ENCODE results near the gene MAP7. TPM values are rescaled to one million over a fixed set of nuclear protein-coding genes. Genes with fewer than 3 reads are reported as not detected.

Gene MAP7
- total RNA-seq, 1 donor from 2014 or later: 0.51 TPM

DNA sequence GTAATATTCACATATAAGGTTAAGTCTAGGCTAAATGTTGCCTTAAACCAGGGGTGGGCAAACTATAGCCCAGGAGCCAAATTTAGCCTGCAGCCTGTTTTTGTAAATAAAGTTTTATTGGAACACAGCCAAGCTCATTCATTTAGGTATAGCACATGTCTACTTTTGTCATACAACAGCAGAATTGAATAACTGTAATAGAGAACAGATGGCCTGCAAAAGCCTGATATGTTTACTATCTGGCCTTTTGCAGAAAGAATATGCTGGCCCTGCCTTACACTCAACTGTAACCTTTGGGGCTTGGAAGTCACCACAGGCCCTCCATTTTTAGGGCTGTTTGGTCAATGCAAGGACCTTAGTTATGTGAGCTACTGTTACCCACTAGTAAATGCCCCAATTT lies 242.9 kb downstream of the MAP7 start:
- DNase-seq (ENCODE audit: low read depth in 2 of 2): no peak

DNA sequence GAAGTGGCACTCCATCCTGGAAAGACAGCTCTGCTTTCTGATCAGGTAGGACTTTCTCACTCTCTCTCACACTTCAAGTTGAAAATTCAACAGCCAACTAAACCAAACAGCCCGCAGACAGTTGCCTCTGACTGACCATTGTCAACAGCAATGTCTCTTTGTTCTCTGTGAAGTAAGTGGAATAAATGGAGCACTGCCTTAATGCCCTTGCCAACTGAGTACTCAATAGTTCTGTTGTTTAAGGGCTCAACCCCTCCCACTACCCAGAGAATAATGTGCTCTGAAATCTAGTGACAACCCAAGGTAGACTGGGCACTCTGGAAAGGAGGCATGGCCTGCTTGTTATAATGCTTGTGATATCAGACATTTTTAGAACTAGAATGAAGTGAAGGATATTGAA lies 243.8 kb downstream of the MAP7 start:
- no peak for DNase-seq (ENCODE audit: low read depth in 2 of 2)

DNA sequence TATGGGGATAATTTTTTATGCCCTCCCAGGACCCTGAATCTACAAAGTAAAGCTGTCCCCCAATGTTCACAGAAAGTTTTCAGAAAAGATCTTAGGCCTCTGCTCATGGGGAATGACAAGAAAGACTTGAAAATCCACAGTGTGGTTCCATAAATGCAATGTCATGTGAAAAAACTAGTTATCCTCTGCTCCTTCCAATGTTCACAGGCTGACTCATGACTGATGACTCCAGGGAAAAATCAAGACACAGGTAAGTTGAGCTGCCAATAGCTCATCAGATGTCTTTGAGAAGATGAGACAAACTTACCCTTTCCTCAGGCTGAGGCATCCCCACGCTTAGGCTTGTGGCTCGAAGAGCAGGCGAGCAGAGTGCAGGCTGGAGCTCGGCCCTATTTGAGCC lies 245.8 kb downstream of the MAP7 start:
- DNase-seq (ENCODE audit: low read depth in 2 of 2): no peak

DNA sequence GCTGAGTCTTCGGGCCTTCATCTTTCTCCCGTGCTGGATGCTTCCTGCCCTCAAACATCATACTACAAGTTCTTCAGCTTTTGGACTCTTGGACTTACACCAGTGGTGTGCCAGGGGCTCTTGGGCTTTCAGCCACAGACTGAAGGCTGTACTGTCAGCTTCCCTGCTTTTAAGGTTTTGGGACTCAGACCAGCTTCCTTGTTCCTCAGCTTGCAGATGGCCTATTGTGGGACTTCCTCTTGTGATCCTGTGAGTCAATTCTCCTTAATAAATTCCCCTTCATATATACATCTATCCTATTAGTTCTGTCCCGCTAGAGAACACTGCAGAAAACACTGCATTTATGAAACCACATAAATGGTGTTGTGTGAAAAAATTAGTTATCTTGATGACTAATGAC lies 246.7 kb downstream of the MAP7 start:
- no peak for DNase-seq (ENCODE audit: low read depth in 2 of 2)

DNA sequence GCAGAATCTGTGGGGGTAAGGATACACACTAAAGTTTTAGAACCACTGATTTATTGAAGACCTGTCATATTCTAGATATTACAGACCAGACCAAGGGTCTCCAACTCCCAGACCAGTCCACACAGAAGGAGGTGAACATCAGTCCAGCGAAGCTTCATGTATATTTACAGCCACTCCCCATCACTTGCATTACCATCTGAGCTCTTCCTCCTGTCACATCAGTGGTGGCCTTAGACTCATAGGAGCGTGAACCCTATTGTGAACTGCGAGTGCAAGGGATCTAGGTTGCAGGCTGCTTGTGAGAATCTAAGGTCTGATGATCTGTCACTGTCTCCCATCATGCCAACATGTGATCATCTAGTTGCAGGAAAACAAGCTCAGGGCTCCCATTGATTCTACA lies 255.6 kb downstream of the MAP7 start:
- no peak for DNase-seq (ENCODE audit: low read depth in 2 of 2)

Other genes starting within 250 kb of the MAP7 start
- gene MAP3K5, start 242.1 kb upstream of the MAP7 start, total RNA-seq: 2.3 and 3.0 TPM in 2 replicates